ENCODE results near the gene MPPED1. TPM values are rescaled to one million over a fixed set of nuclear protein-coding genes. Genes with fewer than 3 reads are reported as not detected.

The MPPED1 gene
- total and polyA plus RNA-seq, 5 donors from 2014 or later: not detected

DNA sequence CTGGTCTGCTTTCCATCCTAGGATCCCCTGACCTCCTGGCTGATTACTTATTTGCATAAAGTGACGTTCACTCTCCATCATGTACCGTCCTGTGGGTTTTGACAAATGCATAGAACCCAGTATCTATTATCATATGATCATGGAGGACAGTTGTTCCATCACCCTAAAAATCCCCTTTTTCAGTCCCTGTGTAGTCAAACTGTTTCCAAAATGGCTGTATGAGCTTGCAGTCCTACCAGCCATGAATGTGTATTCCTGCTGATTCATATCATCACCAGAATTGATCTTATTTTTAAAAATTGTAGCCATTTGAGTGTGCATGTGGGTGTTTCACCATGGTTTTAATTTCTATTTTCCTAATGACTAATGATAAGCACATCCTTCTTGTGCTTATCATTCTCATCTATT, 108.8 kb downstream of the MPPED1 start:
- no peaks in the 10 kb centered on the region for H3K36me3 ChIP-seq (ENCODE audit: control insufficient read depth, insufficient read depth, low read length)
- Mint-ChIP-seq H3K4me3 (no peak overlapping the region), H3K36me3 (no peaks in the 10 kb centered on the region), H3K27me3 (no peaks in the 10 kb centered on the region), H3K4me1 (peaks cover 0 to 14% (median 4%) of the 10 kb centered on the region in 4 donors), H3K9me3 (no peaks in the 10 kb centered on the region), H3K27ac (no peak overlapping the region)
- ATAC-seq (ENCODE audit: low read depth in 2 of 2) (no peak), DNase-seq (peak in 1 of 3 donors; percentile 10)
- no peak overlapping the region for H3K27ac ChIP-seq (ENCODE audit: insufficient read depth, low read length, poor library complexity, severe bottlenecking)
- no peaks in the 10 kb centered on the region for H3K9me3 ChIP-seq (ENCODE audit: control insufficient read depth in 2 of 2, low read length in 2 of 2)
- no peaks in the 10 kb centered on the region for H3K4me1 ChIP-seq (ENCODE audit: control insufficient read depth, insufficient read depth, low read length, poor library complexity, severe bottlenecking)
- no peak overlapping the region for H3K4me3 ChIP-seq (ENCODE audit: low read depth, low read length)
- no peaks in the 10 kb centered on the region for H3K27me3 ChIP-seq (ENCODE audit: control insufficient read depth, insufficient read depth, low read length)

GRCh38 chr22:43521716-43522115, 109.9 kb downstream of the MPPED1 start:
- Mint-ChIP-seq H3K27ac (no peak overlapping the region), H3K9me3 (no peaks in the 10 kb centered on the region), H3K27me3 (no peaks in the 10 kb centered on the region), H3K4me3 (no peak overlapping the region), H3K36me3 (no peaks in the 10 kb centered on the region), H3K4me1 (peaks cover 0 to 14% (median 4%) of the 10 kb centered on the region in 4 donors)
- no peaks in the 10 kb centered on the region for H3K4me1 ChIP-seq (ENCODE audit: control insufficient read depth, insufficient read depth, low read length, poor library complexity, severe bottlenecking)
- H3K27ac ChIP-seq (ENCODE audit: insufficient read depth, low read length, poor library complexity, severe bottlenecking): no peak overlapping the region
- H3K9me3 ChIP-seq (ENCODE audit: control insufficient read depth in 2 of 2, low read length in 2 of 2): no peaks in the 10 kb centered on the region
- no peak for ATAC-seq (ENCODE audit: low read depth in 2 of 2)
- H3K4me3 ChIP-seq (ENCODE audit: low read depth, low read length): no peak overlapping the region
- H3K36me3 ChIP-seq (ENCODE audit: control insufficient read depth, insufficient read depth, low read length): no peaks in the 10 kb centered on the region
- DNase-seq: no peak
- H3K27me3 ChIP-seq (ENCODE audit: control insufficient read depth, insufficient read depth, low read length): no peaks in the 10 kb centered on the region

DNA sequence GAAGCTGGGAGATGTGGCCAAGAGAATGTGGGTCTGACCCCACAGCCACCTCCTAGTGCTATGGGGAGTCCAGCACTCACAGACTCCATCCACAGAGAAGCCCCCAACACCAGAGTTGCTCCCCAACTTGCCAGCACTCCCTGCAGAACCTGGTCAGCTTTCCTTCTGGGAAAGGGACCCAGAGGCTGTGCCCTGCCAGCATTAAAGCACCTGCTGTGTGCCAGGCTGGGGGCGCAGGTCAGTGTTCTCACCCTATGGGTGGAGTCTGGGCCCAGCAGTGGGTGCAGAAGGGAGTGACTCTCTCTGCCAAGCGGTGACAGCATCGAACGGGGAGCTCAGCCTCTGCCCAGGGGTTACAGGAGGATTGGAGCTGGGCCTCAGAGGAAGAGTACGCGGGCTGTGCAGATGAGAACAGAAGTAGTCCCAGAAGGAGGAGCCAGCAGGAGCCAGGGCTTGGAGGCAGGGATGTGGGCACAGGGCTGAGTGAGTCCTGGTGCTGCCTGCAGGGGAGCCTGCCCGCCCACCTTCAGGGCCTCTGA, 114.4 kb downstream of the MPPED1 start:
- Mint-ChIP-seq H3K27ac (no peak overlapping the region), H3K27me3 (no peaks in the 10 kb centered on the region), H3K4me1 (peaks cover 0 to 5% (median 0%) of the 10 kb centered on the region in 4 donors), H3K4me3 (no peak overlapping the region), H3K36me3 (no peaks in the 10 kb centered on the region), H3K9me3 (no peaks in the 10 kb centered on the region)
- H3K4me1 ChIP-seq (ENCODE audit: control insufficient read depth, insufficient read depth, low read length, poor library complexity, severe bottlenecking): no peaks in the 10 kb centered on the region
- no peaks in the 10 kb centered on the region for H3K9me3 ChIP-seq (ENCODE audit: control insufficient read depth in 2 of 2, low read length in 2 of 2)
- no peaks in the 10 kb centered on the region for H3K27me3 ChIP-seq (ENCODE audit: control insufficient read depth, insufficient read depth, low read length)
- ATAC-seq (ENCODE audit: low read depth in 2 of 2) (no peak), DNase-seq (no peak)
- no peak overlapping the region for H3K4me3 ChIP-seq (ENCODE audit: low read depth, low read length)
- H3K27ac ChIP-seq (ENCODE audit: insufficient read depth, low read length, poor library complexity, severe bottlenecking): no peak overlapping the region
- no peaks in the 10 kb centered on the region for H3K36me3 ChIP-seq (ENCODE audit: control insufficient read depth, insufficient read depth, low read length)

DNA sequence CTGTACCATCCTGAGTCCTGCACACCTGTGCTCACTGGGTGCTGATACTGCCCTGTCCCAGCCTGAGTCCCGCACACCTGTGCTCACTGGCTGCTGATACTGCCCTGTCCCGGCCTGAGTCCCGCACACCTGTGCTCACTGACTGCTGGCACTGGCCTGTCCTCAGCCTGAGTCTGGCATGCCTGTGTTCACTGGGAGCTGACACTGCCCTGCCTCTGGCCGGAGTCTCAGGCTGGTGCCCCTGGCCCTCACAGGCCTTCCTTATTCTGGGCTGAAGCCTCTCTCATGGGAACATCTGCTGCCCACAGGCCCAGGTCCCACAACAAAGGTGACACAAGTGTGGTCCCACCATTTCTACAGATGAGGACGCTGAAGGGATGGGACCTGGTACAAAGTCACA, 115.1 kb downstream of the MPPED1 start:
- Mint-ChIP-seq H3K27me3 (peaks cover 4% of the 10 kb centered on the region), H3K27ac (peak overlapping the region in 1 of 3 donors; percentile 52), H3K4me3 (no peak overlapping the region), H3K36me3 (no peaks in the 10 kb centered on the region), H3K4me1 (peaks cover 0 to 5% (median 0%) of the 10 kb centered on the region in 4 donors), H3K9me3 (no peaks in the 10 kb centered on the region)
- ATAC-seq (ENCODE audit: low read depth in 2 of 2) (no peak), DNase-seq (no peak)
- H3K9me3 ChIP-seq (ENCODE audit: control insufficient read depth in 2 of 2, low read length in 2 of 2): no peaks in the 10 kb centered on the region
- H3K27me3 ChIP-seq (ENCODE audit: control insufficient read depth, insufficient read depth, low read length): no peaks in the 10 kb centered on the region
- no peak overlapping the region for H3K4me3 ChIP-seq (ENCODE audit: low read depth, low read length)
- H3K27ac ChIP-seq (ENCODE audit: insufficient read depth, low read length, poor library complexity, severe bottlenecking): no peak overlapping the region
- no peaks in the 10 kb centered on the region for H3K4me1 ChIP-seq (ENCODE audit: control insufficient read depth, insufficient read depth, low read length, poor library complexity, severe bottlenecking)
- no peaks in the 10 kb centered on the region for H3K36me3 ChIP-seq (ENCODE audit: control insufficient read depth, insufficient read depth, low read length)

DNA sequence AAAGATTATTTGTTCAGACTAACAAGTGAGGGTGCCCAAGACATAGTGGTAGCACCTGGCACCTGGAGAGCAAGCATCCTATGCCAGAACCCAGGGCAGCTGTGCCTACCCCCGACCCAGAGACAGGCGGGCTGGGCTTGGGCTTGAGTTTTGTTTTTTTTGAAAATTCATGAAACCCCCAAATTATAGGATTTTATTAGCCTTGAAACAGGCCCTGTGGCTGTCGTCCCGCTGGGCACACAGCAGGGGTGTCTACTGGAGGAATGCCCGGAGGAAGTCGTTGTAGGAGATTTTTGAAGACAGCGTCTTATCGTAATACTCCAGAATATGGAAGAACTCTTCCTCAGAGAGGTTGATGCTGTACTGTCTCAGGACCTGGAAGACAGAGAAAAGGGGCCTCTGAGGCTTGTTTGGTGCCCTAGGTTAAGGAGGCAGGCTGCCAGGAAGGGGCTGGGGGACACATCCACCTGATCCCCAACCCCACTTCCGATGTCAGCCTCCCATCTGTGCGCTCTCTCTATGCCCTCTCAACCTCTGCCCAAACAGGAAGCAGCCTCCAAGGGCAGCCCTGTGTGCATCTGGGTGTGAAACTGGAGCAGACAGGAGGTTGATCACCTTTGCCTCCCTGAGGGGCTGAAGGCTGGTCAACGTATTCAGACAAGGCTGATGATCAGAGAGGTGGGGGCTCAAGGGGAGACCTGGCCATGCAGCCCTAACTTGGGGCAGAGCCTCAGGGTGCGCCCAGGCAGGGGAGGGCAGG, 117.0 kb downstream of the MPPED1 start:
- no peak overlapping the region for H3K4me3 Mint-ChIP-seq
- Histone ChIP-seq H3K27ac (ENCODE audit: insufficient read depth, low read length, poor library complexity, severe bottlenecking) (no peak overlapping the region), H3K27me3 (ENCODE audit: control insufficient read depth, insufficient read depth, low read length) (no peaks in the 10 kb centered on the region), H3K36me3 (ENCODE audit: control insufficient read depth, insufficient read depth, low read length) (no peaks in the 10 kb centered on the region), H3K4me3 (ENCODE audit: low read depth, low read length) (no peak overlapping the region), H3K4me1 (ENCODE audit: control insufficient read depth, insufficient read depth, low read length, poor library complexity, severe bottlenecking) (no peaks in the 10 kb centered on the region), H3K9me3 (ENCODE audit: control insufficient read depth in 2 of 2, low read length in 2 of 2) (no peaks in the 10 kb centered on the region)
- no peak overlapping the region for H3K27ac Mint-ChIP-seq
- H3K4me1 Mint-ChIP-seq: no peaks in the 10 kb centered on the region
- H3K36me3 Mint-ChIP-seq: no peaks in the 10 kb centered on the region
- ATAC-seq (ENCODE audit: low read depth in 2 of 2) (no peak), DNase-seq (peak in 1 of 3 donors; percentile 10)
- peaks cover 4% of the 10 kb centered on the region for H3K27me3 Mint-ChIP-seq
- H3K9me3 Mint-ChIP-seq: no peaks in the 10 kb centered on the region

- peaks cover 4% of the 10 kb centered on the region for H3K27me3 Mint-ChIP-seq
- Histone ChIP-seq H3K4me3 (ENCODE audit: low read depth, low read length) (no peak overlapping the region), H3K27ac (ENCODE audit: insufficient read depth, low read length, poor library complexity, severe bottlenecking) (no peak overlapping the region), H3K4me1 (ENCODE audit: control insufficient read depth, insufficient read depth, low read length, poor library complexity, severe bottlenecking) (no peaks in the 10 kb centered on the region), H3K9me3 (ENCODE audit: control insufficient read depth in 2 of 2, low read length in 2 of 2) (no peaks in the 10 kb centered on the region), H3K27me3 (ENCODE audit: control insufficient read depth, insufficient read depth, low read length) (no peaks in the 10 kb centered on the region), H3K36me3 (ENCODE audit: control insufficient read depth, insufficient read depth, low read length) (no peaks in the 10 kb centered on the region)
- no peak overlapping the region for H3K27ac Mint-ChIP-seq
- no peak overlapping the region for H3K4me3 Mint-ChIP-seq
- H3K9me3 Mint-ChIP-seq: no peaks in the 10 kb centered on the region
- ATAC-seq (ENCODE audit: low read depth in 2 of 2) (no peak), DNase-seq (no peak)
- H3K4me1 Mint-ChIP-seq: no peaks in the 10 kb centered on the region
- H3K36me3 Mint-ChIP-seq: no peaks in the 10 kb centered on the region
Observed at GRCh38 chr22:43529461-43529860, 117.6 kb downstream of the MPPED1 start.

- DNase-seq (no peak), ATAC-seq (ENCODE audit: low read depth in 2 of 2) (no peak)
- no peaks in the 10 kb centered on the region for H3K36me3 Mint-ChIP-seq
- no peaks in the 10 kb centered on the region for H3K9me3 ChIP-seq (ENCODE audit: control insufficient read depth in 2 of 2, low read length in 2 of 2)
- no peak overlapping the region for H3K27ac Mint-ChIP-seq
- H3K4me3 ChIP-seq (ENCODE audit: low read depth, low read length): no peak overlapping the region
- H3K4me3 Mint-ChIP-seq: no peak overlapping the region
- no peaks in the 10 kb centered on the region for H3K27me3 ChIP-seq (ENCODE audit: control insufficient read depth, insufficient read depth, low read length)
- H3K4me1 Mint-ChIP-seq: no peaks in the 10 kb centered on the region
- no peaks in the 10 kb centered on the region for H3K36me3 ChIP-seq (ENCODE audit: control insufficient read depth, insufficient read depth, low read length)
- peaks cover 4% of the 10 kb centered on the region for H3K27me3 Mint-ChIP-seq
- no peaks in the 10 kb centered on the region for H3K9me3 Mint-ChIP-seq
- no peaks in the 10 kb centered on the region for H3K4me1 ChIP-seq (ENCODE audit: control insufficient read depth, insufficient read depth, low read length, poor library complexity, severe bottlenecking)
- H3K27ac ChIP-seq (ENCODE audit: insufficient read depth, low read length, poor library complexity, severe bottlenecking): no peak overlapping the region
Observed at GRCh38 chr22:43529934-43530333, 118.1 kb downstream of the MPPED1 start.

Measured in CD4-positive, CD25-positive, alpha-beta regulatory T cell (primary cell).